Left lung (tissue), 10 donors: ENCODE results near the gene ANXA9. TPM values are rescaled to one million over a fixed set of nuclear protein-coding genes. Genes with fewer than 3 reads are reported as not detected.

Source experiments
- ATAC-seq: fragments of 200-7000 bp; cut with Tn5 transposase; one replicate; pipeline ENCODE4 v1.9.1; 2020; ENCODE audit warnings: moderate library complexity
- DNase-seq, 4 donors: peaks; one replicate each; pipeline ENCODE4 v3.0.0-alpha.2; 2013 to 2020
- H3K27ac ChIP-seq, 2 donors: fragments of 200-600 bp; sonication (generic) in 1 of 2; one replicate each; pipeline versions ENCODE4 v1.5.0 to v1.8.0; 2020 to 2021
- H3K27me3 ChIP-seq, 2 donors: fragments of 200-600 bp; sonication (generic) in 1 of 2; one replicate each; pipeline versions ENCODE4 v1.5.0 to v1.8.0; 2020 to 2021
- H3K36me3 ChIP-seq, 2 donors: fragments of 200-600 bp; sonication (generic) in 1 of 2; one replicate each; pipeline versions ENCODE4 v1.5.0 to v1.8.0; 2020 to 2021
- H3K4me1 ChIP-seq, 2 donors: fragments of 200-600 bp; one replicate each; pipeline ENCODE4 v1.8.0; 2021
- H3K4me3 ChIP-seq, 2 donors: fragments of 200-600 bp; sonication (generic) in 1 of 2; one replicate each; pipeline versions ENCODE4 v1.5.0 to v1.8.0; 2020 to 2021; ENCODE audit warnings: mild to moderate bottlenecking in 1 of 2
- H3K9me3 ChIP-seq, 2 donors: fragments of 200-600 bp; sonication (generic) in 1 of 2; one replicate each; pipeline versions ENCODE4 v1.5.0 to v1.8.0; 2020 to 2021
- intact Hi-C, 2 donors: fragments of 100-400 bp; cut with DNase I; formaldehyde crosslinking; loops; one replicate each; pipeline versions ENCODE4 v1.11.2 to v1.14.2; 2022
- polyA plus RNA-seq, 6 donors: library from polyadenylated mRNA; unstranded; fragments of 120-200 nt; gene quantifications; one replicate each; pipeline ENCODE4 v1.2.1, GENCODE V29; 2013; ENCODE audit not compliant: insufficient read length in 6 of 6
- total RNA-seq, 2 donors: library from RNA; stranded (reverse); fragmentation: NEBNext Ultra II Directional; extraction: Animal tissue kit (Norgen Biotek cat#: 25700); gene quantifications; one replicate each; pipeline ENCODE4 v1.2.1, GENCODE V29; 2021
- TF ChIP-seq, protein P1 (sequence below), 2 donors: fragments of 200-600 bp; sonication (generic) in 1 of 2; IDR thresholded peaks; one replicate each; pipeline versions ENCODE4 v1.5.0 to v1.8.0; 2021; ENCODE audit warnings: antibody characterized with exemption in 2 of 2
- donor health status: DM: no; HTN: yes; CAD: no.
- donor health status: DM: no; HTN: no; CAD: no.

The ANXA9 gene
- total and polyA plus RNA-seq, 8 donors = 1.1 to 11.1 (median 10.1) TPM

DNA sequence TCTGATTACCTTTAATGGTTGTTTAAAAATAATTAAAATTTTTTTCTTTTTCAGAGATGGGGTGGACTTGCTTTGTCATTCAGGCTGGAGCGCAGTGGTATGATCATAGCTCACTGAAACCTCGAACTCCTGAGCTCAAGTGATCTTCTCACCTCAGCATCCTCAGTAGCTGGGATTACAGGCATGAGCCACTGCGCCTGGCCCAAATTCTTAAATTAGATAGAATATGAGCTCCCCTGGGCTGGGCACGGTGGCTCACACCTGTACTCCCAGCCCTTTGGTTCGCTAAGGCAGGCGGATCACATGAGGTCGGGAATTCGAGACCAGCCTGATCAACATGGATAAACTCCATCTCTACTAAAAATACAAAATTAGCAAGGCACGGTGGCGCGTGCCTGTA, 24.4 kb upstream of the ANXA9 start:
- Histone ChIP-seq H3K4me3 (no peak overlapping the region), H3K27ac (no peak overlapping the region), H3K4me1 (peaks cover 0 to 5% of the 10 kb centered on the region in 2 donors), H3K9me3 (no peaks in the 10 kb centered on the region), H3K27me3 (no peaks in the 10 kb centered on the region), H3K36me3 (peaks cover 0 to 100% of the 10 kb centered on the region in 2 donors)
- intact Hi-C loops = no loop called here
- DNase-seq = no peak
- ATAC-seq = no peak
- TF ChIP-seq, protein P1, sequence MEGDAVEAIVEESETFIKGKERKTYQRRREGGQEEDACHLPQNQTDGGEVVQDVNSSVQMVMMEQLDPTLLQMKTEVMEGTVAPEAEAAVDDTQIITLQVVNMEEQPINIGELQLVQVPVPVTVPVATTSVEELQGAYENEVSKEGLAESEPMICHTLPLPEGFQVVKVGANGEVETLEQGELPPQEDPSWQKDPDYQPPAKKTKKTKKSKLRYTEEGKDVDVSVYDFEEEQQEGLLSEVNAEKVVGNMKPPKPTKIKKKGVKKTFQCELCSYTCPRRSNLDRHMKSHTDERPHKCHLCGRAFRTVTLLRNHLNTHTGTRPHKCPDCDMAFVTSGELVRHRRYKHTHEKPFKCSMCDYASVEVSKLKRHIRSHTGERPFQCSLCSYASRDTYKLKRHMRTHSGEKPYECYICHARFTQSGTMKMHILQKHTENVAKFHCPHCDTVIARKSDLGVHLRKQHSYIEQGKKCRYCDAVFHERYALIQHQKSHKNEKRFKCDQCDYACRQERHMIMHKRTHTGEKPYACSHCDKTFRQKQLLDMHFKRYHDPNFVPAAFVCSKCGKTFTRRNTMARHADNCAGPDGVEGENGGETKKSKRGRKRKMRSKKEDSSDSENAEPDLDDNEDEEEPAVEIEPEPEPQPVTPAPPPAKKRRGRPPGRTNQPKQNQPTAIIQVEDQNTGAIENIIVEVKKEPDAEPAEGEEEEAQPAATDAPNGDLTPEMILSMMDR (IDR thresholded peaks at IDR 0.05) = no peak

DNA sequence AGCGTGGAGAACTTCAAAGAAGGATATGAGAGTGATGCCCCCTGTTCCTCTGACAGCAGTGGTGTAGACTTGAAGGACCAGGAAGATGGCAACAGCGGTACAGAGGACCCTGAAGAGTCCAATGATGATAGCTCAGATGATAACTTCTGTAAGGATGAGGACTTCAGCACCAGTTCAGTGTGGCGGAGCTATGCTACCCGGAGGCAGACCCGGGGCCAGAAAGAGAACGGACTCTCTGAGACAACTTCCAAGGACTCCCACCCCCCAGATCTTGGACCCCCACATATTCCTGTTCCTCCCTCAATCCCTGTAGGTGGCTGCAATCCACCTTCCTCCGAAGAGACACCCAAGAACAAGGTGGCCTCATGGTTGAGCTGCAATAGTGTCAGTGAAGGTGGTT, 21.4 kb upstream of the ANXA9 start:
- peaks cover 0 to 100% of the 10 kb centered on the region in 2 donors for H3K36me3 ChIP-seq
- DNase-seq = no peak
- H3K27ac ChIP-seq = no peak overlapping the region
- no peaks in the 10 kb centered on the region for H3K9me3 ChIP-seq
- TF ChIP-seq, protein P1 (IDR thresholded peaks at IDR 0.05) = no peak
- H3K4me1 ChIP-seq = peaks cover 0 to 7% of the 10 kb centered on the region in 2 donors
- no peak for ATAC-seq
- no peak overlapping the region for H3K4me3 ChIP-seq
- intact Hi-C loops = no loop called here
- H3K27me3 ChIP-seq = no peaks in the 10 kb centered on the region

GRCh38 chr1:150961756-150962155, 20.3 kb upstream of the ANXA9 start:
- H3K27ac ChIP-seq = no peak overlapping the region
- intact Hi-C loops = no loop called here
- DNase-seq = no peak
- no peak for ATAC-seq
- no peaks in the 10 kb centered on the region for H3K9me3 ChIP-seq
- no peaks in the 10 kb centered on the region for H3K27me3 ChIP-seq
- peaks cover 0 to 100% of the 10 kb centered on the region in 2 donors for H3K36me3 ChIP-seq
- H3K4me1 ChIP-seq = peaks cover 0 to 7% of the 10 kb centered on the region in 2 donors
- TF ChIP-seq, protein P1 (IDR thresholded peaks at IDR 0.05) = no peak
- no peak overlapping the region for H3K4me3 ChIP-seq

- Histone ChIP-seq H3K27ac (peak overlapping the region in 1 of 2 donors; percentile 5), H3K27me3 (no peaks in the 10 kb centered on the region), H3K36me3 (peaks cover 0 to 100% of the 10 kb centered on the region in 2 donors), H3K9me3 (no peaks in the 10 kb centered on the region), H3K4me3 (no peak overlapping the region), H3K4me1 (peaks cover 0 to 7% of the 10 kb centered on the region in 2 donors)
- ATAC-seq (no peak), DNase-seq (no peak)
- intact Hi-C loops = no loop called here
- TF ChIP-seq, protein P1 (IDR thresholded peaks at IDR 0.05) = no peak
Measured at GRCh38 chr1:150963321-150964163, 18.6 kb upstream of the ANXA9 start.

- H3K27me3 ChIP-seq = no peaks in the 10 kb centered on the region
- H3K4me3 ChIP-seq = no peak overlapping the region
- H3K4me1 ChIP-seq = peaks cover 0 to 9% of the 10 kb centered on the region in 2 donors
- ATAC-seq (no peak), DNase-seq (no peak)
- intact Hi-C loops = no loop called here
- H3K27ac ChIP-seq = peak overlapping the region in 1 of 2 donors; percentile 18
- no peaks in the 10 kb centered on the region for H3K9me3 ChIP-seq
- H3K36me3 ChIP-seq = peaks cover 0 to 100% of the 10 kb centered on the region in 2 donors
- TF ChIP-seq, protein P1 (IDR thresholded peaks at IDR 0.05) = no peak
Measured at GRCh38 chr1:150964164-150964489, 18.0 kb upstream of the ANXA9 start.
